HepG2 (cell line): Measurements from ENCODE around the gene DNLZ. TPM values are rescaled to one million over a fixed set of nuclear protein-coding genes. Genes with fewer than 3 reads are reported as not detected.

Source experiments
- AGO2 ChIP-seq: fragments of 200-400 bp; formaldehyde crosslinking; optimal IDR thresholded peaks from 2 replicates; pipeline ENCODE3; 2017; ENCODE audit warnings: mild to moderate bottlenecking, low read depth, low read length, moderate library complexity
- ARHGAP35 ChIP-seq: sonication (generic); formaldehyde crosslinking; IDR thresholded peaks from 2 replicates; pipeline ENCODE4 v1.9.0; 2022; ENCODE audit warnings: mild to moderate bottlenecking, inconsistent platforms, moderate library complexity, missing genetic modification reagents, borderline replicate concordance
- ARNTL ChIP-seq: sonication (generic); formaldehyde crosslinking; IDR thresholded peaks from 2 replicates; pipeline ENCODE4 v1.4.0; 2020; ENCODE audit warnings: mild to moderate bottlenecking, missing genetic modification reagents
- DNMT3B ChIP-seq: conservative IDR thresholded peaks from 2 replicates; pipeline ENCODE4 v1.6.1; 2016; ENCODE audit warnings: missing biosample characterization, control low read depth
- MEIS1 ChIP-seq: sonication (generic); formaldehyde crosslinking; IDR thresholded peaks from 2 replicates; pipeline ENCODE4 v1.9.0; 2021; ENCODE audit warnings: mild to moderate bottlenecking, missing genetic modification reagents, moderate library complexity, borderline replicate concordance
- NAIF1 ChIP-seq: sonication (generic); formaldehyde crosslinking; IDR thresholded peaks from 2 replicates; pipeline ENCODE4 v1.5.0; 2020; ENCODE audit warnings: mild to moderate bottlenecking, missing genetic modification reagents, borderline replicate concordance
- NCOA1 ChIP-seq: sonication (generic); formaldehyde crosslinking; IDR thresholded peaks from 2 replicates; pipeline ENCODE4 v1.9.0; 2021; ENCODE audit warnings: missing genetic modification reagents
- NONO ChIP-seq, 2 experiments: fragments of 450-650 bp in 1 of 2; sonication (generic) in 1 of 2; formaldehyde crosslinking in 1 of 2; IDR thresholded peaks in 1 of 2; conservative IDR thresholded peaks in 1 of 2; 2 replicates each; pipeline versions ENCODE4 v1.6.1 to v1.8.0; 2017 to 2022; ENCODE audit warnings: mild to moderate bottlenecking in 1 of 2, missing genetic modification reagents in 1 of 2, moderate library complexity in 1 of 2
- PHF21A ChIP-seq: sonication (generic); formaldehyde crosslinking; IDR thresholded peaks from 2 replicates; pipeline ENCODE4 v1.5.0; 2020; ENCODE audit warnings: mild to moderate bottlenecking, missing genetic modification reagents
- POLR2A ChIP-seq, 2 experiments: IDR thresholded peaks; 2 replicates each; pipeline ENCODE4 v1.6.1; 2011; ENCODE audit warnings: low read depth in 2 of 2, low read length in 2 of 2, mild to moderate bottlenecking in 1 of 2, moderate library complexity in 1 of 2; ENCODE audit not compliant: insufficient read depth in 1 of 2
- SAP130 ChIP-seq: IDR thresholded peaks from 2 replicates; pipeline ENCODE4 v1.6.1; 2016; ENCODE audit warnings: low read depth
- SRSF4 ChIP-seq: fragments of 200-400 bp; formaldehyde crosslinking; IDR thresholded peaks from one replicate; pipeline ENCODE4 v1.6.1; 2018; ENCODE audit warnings: mild to moderate bottlenecking, low read depth, low read length, moderate library complexity; ENCODE audit not compliant: poor library complexity, severe bottlenecking
- ZFP36 ChIP-seq: fragments of 150-350 bp; IDR thresholded peaks from 2 replicates; pipeline ENCODE4 v1.6.1; 2018; ENCODE audit warnings: borderline replicate concordance, low read length, low read depth; ENCODE audit not compliant: partially characterized antibody
- ZNF550 ChIP-seq: sonication (generic); formaldehyde crosslinking; IDR thresholded peaks from 2 replicates; pipeline ENCODE4 v1.4.0; 2020; ENCODE audit warnings: mild to moderate bottlenecking, missing genetic modification reagents, borderline replicate concordance
- ZNF556 ChIP-seq: sonication (generic); formaldehyde crosslinking; IDR thresholded peaks from 2 replicates; pipeline ENCODE4 v1.4.0; 2020; ENCODE audit warnings: mild to moderate bottlenecking, missing genetic modification reagents, borderline replicate concordance
- ZNF572 ChIP-seq: sonication (generic); formaldehyde crosslinking; IDR thresholded peaks from 2 replicates; pipeline ENCODE4 v1.5.1; 2020; ENCODE audit warnings: mild to moderate bottlenecking, missing genetic modification reagents
- ZNF678 ChIP-seq: sonication (generic); formaldehyde crosslinking; IDR thresholded peaks from 2 replicates; pipeline ENCODE4 v1.4.0; 2020; ENCODE audit warnings: mild to moderate bottlenecking, missing genetic modification reagents
- ZNF724P ChIP-seq: sonication (generic); formaldehyde crosslinking; IDR thresholded peaks from 2 replicates; pipeline ENCODE4 v1.8.0; 2022; ENCODE audit warnings: missing genetic modification reagents, borderline replicate concordance
- ZNF75D ChIP-seq: sonication (generic); formaldehyde crosslinking; IDR thresholded peaks from 2 replicates; pipeline ENCODE4 v1.8.1; 2023; ENCODE audit warnings: missing genetic modification reagents, mild to moderate bottlenecking, borderline replicate concordance
- ZNF777 ChIP-seq: sonication (generic); formaldehyde crosslinking; IDR thresholded peaks from 2 replicates; pipeline ENCODE4 v1.4.0; 2020; ENCODE audit warnings: missing genetic modification reagents
- ZSCAN29 ChIP-seq: sonication (generic); formaldehyde crosslinking; conservative IDR thresholded peaks from 2 replicates; pipeline ENCODE4 v1.4.0; 2020; ENCODE audit warnings: mild to moderate bottlenecking, missing genetic modification reagents
- polyA plus RNA-seq, 8 experiments: library from polyadenylated mRNA; depleted of rRNA in 3 of 8; stranded (reverse) in 7 of 8; unstranded in 1 of 8; fragments of >200 nt; fragmentation: Illumina TruSeq in 4 of 8; extraction: Trizol in 4 of 8; gene quantifications; 2 replicates each; pipeline versions ENCODE4 v1.2.1 to v1.2.3, GENCODE V29; 2011 to 2016; ENCODE audit warnings: low read depth in 4 of 8, missing spikeins in 1 of 8, mixed read lengths in 1 of 8; ENCODE audit not compliant: insufficient read depth in 1 of 8
- total RNA-seq, 5 experiments: library from RNA; depleted of rRNA; stranded (reverse); fragments of >200 nt; fragmentation: Illumina TruSeq; extraction: Trizol; gene quantifications; 2 replicates each; pipeline ENCODE4 v1.2.3, GENCODE V29; 2016; ENCODE audit warnings: low read depth in 1 of 5
- TF ChIP-seq, protein P1 (sequence below): sonication (generic); formaldehyde crosslinking; IDR thresholded peaks from 2 replicates; pipeline ENCODE4 v1.5.1; 2020; ENCODE audit warnings: mild to moderate bottlenecking, moderate library complexity, missing genetic modification reagents
- TF ChIP-seq, protein P2 (sequence below): sonication (generic); formaldehyde crosslinking; IDR thresholded peaks from 2 replicates; pipeline ENCODE4 v1.4.0; 2020; ENCODE audit warnings: mild to moderate bottlenecking, low read depth, missing genetic modification reagents
- TF ChIP-seq, protein P3 (sequence below): sonication (generic); formaldehyde crosslinking; IDR thresholded peaks from 2 replicates; pipeline ENCODE4 v1.9.0; 2022; ENCODE audit warnings: missing genetic modification reagents, mild to moderate bottlenecking, borderline replicate concordance

The DNLZ gene
- total and polyA plus RNA-seq, 2 of the 13 experiments (the other 11 are each of a cell fraction or from before 2014, with no cell fraction given): 3.4 to 8.0 TPM

GRCh38 chr9:136363949-136364748 lies 605 bp upstream of the DNLZ start (continued):
- TF ChIP-seq MEIS1: peak; percentile 5; the same call in 1 of the 2 replicates
- 0 out of 2 replicates have a peak, but pooled peaks have one; percentile 43 for TF ChIP-seq ZNF572 (CRISPR knock-in tag)
- TF ChIP-seq ARHGAP35 (CRISPR knock-in tag): 0 out of 2 replicates have a peak, but pooled peaks have one; percentile 14
- TF ChIP-seq NONO (IDR thresholded peaks at IDR 0.05): no peak
- TF ChIP-seq NONO (CRISPR knock-in tag; conservative IDR thresholded peaks at IDR 0.05): no peak
- peak; percentile 0; the same call in 1 of the 2 replicates for TF ChIP-seq ZNF777 (CRISPR knock-in tag)
- 0 out of 2 replicates have a peak, but pooled peaks have one; percentile 4 for TF ChIP-seq ZSCAN29 (CRISPR knock-in tag)
- TF ChIP-seq ZNF75D (CRISPR knock-in tag): no peak
- TF ChIP-seq, protein P1, sequence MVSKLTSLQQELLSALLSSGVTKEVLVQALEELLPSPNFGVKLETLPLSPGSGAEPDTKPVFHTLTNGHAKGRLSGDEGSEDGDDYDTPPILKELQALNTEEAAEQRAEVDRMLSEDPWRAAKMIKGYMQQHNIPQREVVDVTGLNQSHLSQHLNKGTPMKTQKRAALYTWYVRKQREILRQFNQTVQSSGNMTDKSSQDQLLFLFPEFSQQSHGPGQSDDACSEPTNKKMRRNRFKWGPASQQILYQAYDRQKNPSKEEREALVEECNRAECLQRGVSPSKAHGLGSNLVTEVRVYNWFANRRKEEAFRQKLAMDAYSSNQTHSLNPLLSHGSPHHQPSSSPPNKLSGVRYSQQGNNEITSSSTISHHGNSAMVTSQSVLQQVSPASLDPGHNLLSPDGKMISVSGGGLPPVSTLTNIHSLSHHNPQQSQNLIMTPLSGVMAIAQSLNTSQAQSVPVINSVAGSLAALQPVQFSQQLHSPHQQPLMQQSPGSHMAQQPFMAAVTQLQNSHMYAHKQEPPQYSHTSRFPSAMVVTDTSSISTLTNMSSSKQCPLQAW (CRISPR knock-in tag): peak; percentile 58
- TF ChIP-seq ZNF678: 0 out of 2 replicates have a peak, but pooled peaks have one; percentile 4
- peak; percentile 59; the same call in 1 of the 2 replicates for TF ChIP-seq ZNF724P (CRISPR knock-in tag)
- TF ChIP-seq, protein P2, sequence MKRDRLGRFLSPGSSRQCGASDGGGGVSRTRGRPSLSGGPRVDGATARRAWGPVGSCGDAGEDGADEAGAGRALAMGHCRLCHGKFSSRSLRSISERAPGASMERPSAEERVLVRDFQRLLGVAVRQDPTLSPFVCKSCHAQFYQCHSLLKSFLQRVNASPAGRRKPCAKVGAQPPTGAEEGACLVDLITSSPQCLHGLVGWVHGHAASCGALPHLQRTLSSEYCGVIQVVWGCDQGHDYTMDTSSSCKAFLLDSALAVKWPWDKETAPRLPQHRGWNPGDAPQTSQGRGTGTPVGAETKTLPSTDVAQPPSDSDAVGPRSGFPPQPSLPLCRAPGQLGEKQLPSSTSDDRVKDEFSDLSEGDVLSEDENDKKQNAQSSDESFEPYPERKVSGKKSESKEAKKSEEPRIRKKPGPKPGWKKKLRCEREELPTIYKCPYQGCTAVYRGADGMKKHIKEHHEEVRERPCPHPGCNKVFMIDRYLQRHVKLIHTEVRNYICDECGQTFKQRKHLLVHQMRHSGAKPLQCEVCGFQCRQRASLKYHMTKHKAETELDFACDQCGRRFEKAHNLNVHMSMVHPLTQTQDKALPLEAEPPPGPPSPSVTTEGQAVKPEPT (CRISPR knock-in tag): 0 out of 2 replicates have a peak, but pooled peaks have one; percentile 7
- no peak for TF ChIP-seq NCOA1
- TF ChIP-seq NAIF1 (CRISPR knock-in tag): no peak
- 0 out of 2 replicates have a peak, but pooled peaks have one; percentile 48 for TF ChIP-seq ZNF556 (CRISPR knock-in tag)
- TF ChIP-seq SRSF4: no peak
- no peak for TF ChIP-seq ZFP36
- TF ChIP-seq AGO2: peak; percentile 94
- TF ChIP-seq ARNTL (CRISPR knock-in tag): peak; percentile 64; the same call in 1 of the 2 replicates
- TF ChIP-seq, protein P3, sequence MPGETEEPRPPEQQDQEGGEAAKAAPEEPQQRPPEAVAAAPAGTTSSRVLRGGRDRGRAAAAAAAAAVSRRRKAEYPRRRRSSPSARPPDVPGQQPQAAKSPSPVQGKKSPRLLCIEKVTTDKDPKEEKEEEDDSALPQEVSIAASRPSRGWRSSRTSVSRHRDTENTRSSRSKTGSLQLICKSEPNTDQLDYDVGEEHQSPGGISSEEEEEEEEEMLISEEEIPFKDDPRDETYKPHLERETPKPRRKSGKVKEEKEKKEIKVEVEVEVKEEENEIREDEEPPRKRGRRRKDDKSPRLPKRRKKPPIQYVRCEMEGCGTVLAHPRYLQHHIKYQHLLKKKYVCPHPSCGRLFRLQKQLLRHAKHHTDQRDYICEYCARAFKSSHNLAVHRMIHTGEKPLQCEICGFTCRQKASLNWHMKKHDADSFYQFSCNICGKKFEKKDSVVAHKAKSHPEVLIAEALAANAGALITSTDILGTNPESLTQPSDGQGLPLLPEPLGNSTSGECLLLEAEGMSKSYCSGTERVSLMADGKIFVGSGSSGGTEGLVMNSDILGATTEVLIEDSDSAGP (CRISPR knock-in tag): peak; percentile 48; the same call in 1 of the 2 replicates
- TF ChIP-seq SAP130 (CRISPR knock-in tag): no peak
- TF ChIP-seq DNMT3B (CRISPR knock-in tag): no peak
- TF ChIP-seq ZNF550: peak; percentile 33; the same call in 1 of the 2 replicates
- peak; percentile 6; the same call in 1 of the 2 replicates for TF ChIP-seq PHF21A (CRISPR knock-in tag)
- 0 out of 4 replicates have a peak, but pooled peaks of 1 of the 2 experiments have one; percentile 28 for TF ChIP-seq POLR2A (IDR thresholded peaks at IDR 0.05; ENCODE audit: insufficient read depth in 1 of 2, low read depth in 2 of 2, low read length in 2 of 2)
